ENCODE data around the gene CST6.
A peak's percentile ranks its signal among the peaks of the same experiment; 100 is the strongest.
"Not testable (repeated sequence)": the region's sequence is repeated elsewhere in the genome, so short reads cannot be mapped to it uniquely, and the experiment has no call there.

Gene CST6

DNA sequence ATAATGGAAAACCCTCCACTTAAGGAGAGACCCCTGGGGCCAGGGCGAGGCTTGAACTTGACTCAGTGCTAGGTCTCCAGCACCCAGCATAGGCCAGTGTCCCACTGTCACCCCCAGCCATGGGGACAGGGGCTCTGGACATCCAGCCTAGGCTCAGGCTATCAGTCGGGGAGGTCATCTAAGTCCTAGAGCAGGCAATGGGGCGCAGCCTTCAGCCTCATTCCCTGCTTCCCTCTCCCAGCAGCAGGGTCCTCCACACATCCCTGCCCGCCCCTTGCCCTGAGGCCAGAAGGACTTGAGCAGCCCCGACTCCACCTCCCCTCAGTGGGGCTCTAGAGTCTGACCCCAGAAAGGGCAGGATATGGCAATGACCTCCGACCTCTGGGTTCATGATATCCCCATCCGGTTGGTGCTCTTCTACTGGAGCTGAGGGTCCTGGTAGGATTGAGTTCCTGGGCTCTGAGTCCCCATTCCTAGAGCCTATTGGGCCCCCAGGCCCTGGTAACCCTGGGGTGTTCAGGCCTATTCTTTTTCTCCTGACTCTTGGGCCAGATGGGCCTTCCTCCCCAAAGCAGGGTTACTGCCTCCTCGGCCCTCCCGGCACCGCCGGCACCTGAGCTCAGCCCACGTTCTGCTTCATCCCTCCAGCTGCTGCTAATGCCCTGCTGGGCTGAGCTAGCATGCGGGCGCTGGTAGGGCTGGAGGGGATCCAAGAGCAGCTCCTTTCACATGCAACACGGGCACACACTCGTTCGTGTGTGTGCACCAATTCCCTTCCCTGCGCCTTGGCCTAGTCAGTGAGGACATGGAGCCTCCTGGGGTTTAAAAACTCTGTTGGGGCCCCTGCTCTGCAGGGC lies 4.4 kb downstream of the CST6 start:
- DNase-seq = peak; percentile 23

DNA sequence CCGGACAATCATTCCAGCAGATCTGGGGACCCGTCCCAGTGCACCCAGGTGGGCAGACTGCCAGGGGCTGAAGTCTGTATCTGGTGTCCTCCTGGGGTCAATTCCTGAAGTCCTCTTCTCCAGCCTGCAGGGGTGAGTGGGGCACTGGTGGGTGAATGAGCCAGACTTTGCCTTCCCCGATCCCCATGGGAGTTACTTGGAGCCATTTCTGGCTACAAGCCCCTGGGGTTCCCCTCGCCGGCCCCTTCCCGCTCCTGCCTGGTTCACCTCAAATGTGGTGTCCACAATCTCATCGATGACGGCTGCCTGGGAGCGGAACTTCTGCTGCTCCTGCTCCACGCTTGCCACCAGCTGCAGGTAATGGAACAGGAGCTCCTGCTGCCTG lies 5.0 kb downstream of the CST6 start:
- DNase-seq = no peak

DNA sequence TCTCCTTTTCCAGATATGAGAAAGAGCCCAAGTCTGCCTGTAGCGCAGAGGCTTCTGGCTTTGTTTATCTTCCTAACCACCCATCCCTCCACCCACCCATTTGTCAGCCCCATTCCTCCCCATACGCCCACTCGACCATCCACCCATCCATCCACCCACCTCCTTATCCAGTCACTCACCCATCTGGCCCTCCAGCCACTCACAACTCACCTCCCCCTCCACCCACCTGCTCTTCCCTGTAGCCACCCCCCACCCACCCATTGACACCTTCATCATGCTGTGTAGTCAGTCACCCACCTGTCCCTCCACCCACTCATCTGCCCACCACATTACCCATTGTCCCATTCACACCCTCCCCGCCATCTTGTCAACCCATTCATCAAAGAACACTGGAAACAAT lies 5.5 kb downstream of the CST6 start:
- no peak for DNase-seq

DNA sequence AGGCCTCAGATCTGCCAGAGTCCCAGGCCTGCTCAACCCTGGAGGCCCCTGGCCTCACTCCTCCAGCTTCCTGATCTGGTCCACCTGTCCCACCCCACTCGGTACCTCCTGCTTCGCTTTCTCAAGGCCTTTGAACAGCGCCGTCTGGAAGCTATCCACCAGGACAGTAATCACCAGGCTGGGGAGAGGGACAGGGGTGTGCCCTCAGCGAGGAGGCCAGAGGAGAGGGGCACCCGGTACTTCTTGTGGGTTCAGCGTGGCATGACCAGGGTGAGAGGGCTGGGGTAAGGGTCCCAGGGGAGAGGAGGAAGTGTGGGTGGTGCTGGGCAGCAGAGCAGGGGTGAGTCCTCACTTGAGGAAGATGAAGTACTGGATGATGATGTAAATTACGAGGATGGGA lies 8.4 kb downstream of the CST6 start:
- no peak for DNase-seq

GRCh38 chr11:66020618-66021357 lies 9.0 kb downstream of the CST6 start:
- peak; percentile 73 for DNase-seq

DNA sequence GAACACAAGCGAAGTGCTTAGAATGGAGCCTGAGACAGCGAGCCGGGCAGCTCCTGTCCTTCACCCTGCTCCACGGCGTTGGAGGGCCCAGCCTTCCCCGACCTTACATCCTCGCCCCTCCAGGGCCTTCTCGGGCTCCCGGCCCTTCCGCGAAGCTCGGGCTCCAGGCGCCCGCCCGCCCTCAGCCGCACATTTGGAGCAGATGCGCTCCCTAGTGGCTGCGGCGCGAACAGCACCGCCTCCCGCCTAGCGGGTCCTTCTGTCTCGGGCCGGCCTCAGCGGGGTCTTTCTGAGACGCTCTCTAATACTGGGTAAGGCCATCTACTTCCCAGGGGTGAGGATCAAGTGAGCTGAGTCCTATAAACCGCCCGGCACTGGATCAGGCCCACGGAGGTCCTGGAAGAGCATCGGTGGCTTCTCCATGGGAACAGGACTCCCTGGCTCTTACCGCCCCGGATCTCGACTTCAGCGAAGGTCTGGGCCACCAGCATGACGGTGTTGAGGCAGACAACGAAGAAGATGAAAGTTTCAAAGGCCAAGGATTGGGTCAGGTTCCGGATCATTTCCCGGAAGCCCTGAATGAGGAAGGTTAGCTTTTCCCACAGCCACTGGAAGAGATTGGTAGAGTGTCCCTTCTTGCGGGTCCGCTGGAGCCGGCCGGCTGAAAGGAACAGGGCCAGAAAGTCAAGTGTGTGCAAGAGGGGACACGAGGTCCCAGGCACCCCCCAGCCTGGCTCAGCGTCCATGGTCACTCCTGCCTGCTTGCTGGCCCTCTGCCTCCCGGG lies 10.8 kb downstream of the CST6 start:
- DNase-seq = peak; percentile 63

DNA sequence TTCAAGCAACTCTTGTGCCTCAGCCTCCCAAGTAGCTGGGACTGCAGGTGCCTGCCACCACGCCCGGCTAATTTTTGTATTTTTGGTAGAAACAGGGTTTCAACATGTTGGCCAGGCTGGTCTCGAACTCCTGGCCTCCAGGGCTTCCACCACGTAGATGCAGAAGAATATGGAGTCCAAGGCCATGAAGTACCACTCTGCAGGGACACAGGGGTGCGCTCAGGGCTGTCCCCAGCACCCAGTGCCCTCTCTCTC lies 11.3 kb downstream of the CST6 start:
- not testable (repeated sequence) for DNase-seq

DNA sequence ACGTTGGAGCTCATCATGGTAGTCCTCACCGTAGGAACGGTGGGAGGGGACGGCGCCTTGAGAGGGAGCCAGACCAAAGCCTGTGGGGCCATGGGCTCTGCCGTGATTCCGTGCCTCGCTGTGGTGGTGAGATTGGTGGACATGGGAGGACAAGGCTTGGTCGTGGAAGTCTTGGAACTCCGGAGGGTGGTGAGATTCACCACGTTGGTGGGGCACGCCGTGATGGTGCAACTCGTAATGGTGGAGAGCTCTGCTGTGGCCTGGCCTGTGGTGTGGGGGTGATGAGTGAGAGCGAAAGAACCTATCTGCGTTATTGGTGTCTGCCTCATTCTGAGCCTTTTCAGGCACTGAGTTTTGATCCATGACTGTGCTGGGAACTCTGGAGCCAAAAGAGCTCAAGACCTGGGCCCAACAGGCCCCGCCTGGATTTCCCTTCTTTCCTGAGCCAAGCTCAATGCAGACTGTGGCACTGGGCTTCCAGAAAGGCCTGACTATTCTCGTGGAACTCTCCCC lies 14.3 kb downstream of the CST6 start, which contains the start of gene CATSPER1:
Gene CATSPER1, minus strand, starts transcription at position 463 of the 513 bp plus-strand sequence. Its CDS starts 100 bp downstream, at position 363.
- DNase-seq = no peak

- DNase-seq = no peak
These were observed 21.3 kb downstream of the CST6 start for GRCh38 chr11:66032957-66033735.

DNA sequence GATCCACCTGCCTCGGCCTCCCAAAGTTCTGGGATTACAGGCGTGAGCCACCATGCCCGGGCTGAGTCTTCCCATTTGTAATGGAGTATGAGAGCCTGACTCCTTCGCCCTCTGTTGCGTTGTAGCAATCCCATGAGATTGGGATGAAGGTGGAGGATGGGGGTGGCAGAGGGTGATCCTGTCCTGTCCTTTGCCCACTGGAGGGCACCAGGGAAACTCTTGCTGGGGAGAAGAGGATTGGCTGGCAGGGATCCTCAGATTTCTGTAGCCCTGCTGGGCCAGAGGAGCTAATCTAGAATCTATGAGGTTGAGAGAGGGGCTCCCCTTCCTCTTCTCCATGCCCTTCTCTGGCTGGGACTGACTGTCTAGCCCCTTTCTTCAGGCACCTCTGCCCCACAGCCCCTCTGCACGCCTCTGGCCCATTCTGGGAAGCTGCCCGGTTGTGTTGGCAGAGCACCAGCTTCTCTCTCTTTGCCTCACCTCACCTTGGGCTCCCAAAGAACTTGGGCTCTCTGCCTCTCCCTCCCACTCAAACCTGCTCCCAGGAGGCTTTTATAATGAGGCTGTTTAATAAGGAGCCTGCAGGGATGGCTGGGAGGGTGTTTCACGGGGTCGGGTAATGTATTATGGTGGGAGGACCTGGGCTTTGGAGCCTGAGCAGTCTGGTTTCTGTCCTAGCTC lies 24.0 kb downstream of the CST6 start:
- no peak for DNase-seq

DNA sequence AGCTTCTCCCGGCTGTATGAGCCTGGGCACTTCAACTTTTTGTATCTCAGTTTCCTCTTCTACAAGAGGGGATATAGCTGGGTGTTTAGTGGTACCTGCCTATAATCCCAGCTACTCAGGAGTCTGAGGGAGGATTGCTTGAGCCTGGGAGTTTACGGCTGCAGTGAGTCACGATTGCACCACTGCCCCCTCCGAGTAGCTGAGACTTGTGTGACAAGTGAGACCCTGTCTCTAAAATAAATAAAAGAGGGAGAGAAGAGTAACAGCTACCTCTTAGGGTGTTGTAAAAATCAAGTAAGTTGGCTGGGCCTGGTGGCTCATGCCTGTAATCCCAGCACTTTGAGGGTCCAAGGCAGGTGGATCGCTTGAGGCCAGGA lies 24.5 kb downstream of the CST6 start:
- DNase-seq = no peak

DNA sequence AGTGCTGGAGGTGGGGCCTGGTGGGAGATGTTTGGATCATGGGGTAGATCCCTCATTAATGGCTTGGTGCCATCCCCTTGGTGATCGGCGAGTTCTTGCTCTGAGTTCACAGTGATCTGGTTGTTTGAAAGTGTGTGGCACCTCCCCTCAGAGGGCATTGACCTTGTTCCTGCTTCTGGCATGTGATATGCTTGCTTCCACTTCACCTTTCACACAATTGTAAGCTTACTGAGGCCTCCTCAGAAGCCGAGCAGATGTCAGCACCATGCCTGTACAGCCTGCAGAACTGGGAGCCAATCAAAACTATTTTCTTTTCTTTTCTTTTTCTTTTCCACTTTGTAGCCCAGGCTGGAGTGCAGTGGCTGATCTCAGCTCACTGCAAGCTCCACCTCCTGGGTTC lies 25.5 kb downstream of the CST6 start:
- DNase-seq = no peak

DNA sequence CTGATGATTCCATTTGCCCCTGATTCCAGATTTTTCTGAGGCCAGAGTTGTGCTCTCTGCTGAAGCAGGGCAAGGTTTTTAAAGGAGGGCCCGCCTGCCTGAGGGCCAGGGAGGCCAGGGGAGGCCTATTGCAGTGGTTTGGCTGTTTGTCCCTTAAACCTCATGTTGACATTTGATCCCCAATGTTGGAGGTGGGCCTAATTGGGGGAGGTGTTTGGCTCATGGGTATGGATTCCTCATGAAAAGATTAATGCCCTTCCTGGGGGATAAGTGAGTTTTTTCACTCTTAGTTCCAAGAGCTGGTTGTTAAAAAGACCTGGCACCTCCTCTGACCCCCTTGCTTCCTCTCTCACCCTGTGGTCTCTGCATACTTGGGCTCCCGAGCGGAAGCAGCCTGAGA lies 28.0 kb downstream of the CST6 start:
- no peak for DNase-seq

DNA sequence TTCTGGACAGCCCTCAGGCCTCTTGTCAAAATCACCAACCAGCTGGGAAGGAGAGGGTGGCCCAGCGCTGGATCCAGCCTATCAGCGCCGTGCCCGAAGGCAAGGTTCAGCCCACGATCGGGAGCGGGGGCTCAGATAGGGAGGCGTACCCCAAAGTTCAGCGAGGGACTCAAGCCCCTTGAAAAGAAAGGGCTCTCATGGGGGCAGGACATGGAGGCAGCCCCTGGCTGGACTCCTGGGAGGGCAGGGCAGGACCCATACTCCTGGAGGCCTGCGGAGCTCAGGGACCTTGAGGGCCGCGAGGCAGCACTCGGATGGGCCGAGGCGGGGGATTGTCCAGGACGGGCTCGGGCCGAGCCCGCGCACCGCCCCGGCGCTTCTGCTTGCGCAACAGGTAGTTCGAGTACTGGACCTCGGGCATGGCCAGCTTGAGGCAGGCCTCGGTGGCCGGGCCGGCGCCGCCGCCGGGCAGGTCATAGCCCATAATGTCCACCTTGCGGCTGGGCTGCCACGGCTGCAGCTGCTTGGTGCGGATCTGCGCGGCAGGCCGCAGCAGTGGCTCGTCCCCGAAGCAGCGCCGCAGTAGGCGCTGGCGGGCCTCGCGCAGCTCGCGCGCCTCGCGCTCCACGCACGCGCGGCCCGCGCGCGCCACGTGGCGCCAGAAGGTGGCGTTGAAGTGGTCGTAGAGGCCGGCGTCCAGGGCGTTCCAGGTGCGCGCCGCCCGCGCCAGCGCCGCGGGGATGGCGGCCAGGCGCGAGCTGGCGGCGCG lies 30.6 kb downstream of the CST6 start:
- DNase-seq = no peak

GRCh38 chr11:66042996-66043906 lies 31.4 kb downstream of the CST6 start:
- DNase-seq = no peak

GRCh38 chr11:66044757-66045156 lies 32.9 kb downstream of the CST6 start:
- no peak for DNase-seq

GRCh38 chr11:66045177-66045639 lies 33.4 kb downstream of the CST6 start:
- DNase-seq = peak; percentile 78

GRCh38 chr11:66046901-66047300 lies 35.1 kb downstream of the CST6 start:
- no peak for DNase-seq

GRCh38 chr11:66047541-66048365 lies 35.9 kb downstream of the CST6 start:
- no peak for DNase-seq

Data from fibroblast of skin of scalp (primary cell).